Adrenal gland (tissue), 12 donors: ENCODE measurements around the gene FYTTD1. TPM values are rescaled to one million over a fixed set of nuclear protein-coding genes. Genes with fewer than 3 reads are reported as not detected.
A peak's percentile ranks its signal among the peaks of the same experiment; 100 is the strongest.

Experiments
- DNase-seq, 7 donors: peaks; one replicate each; pipeline ENCODE4 v3.0.0-alpha.2; 2019 to 2020
- H3K27ac ChIP-seq, 5 donors: fragments of 200-600 bp; sonication (generic) in 4 of 5; 1 replicate in 3 of 5; 2 replicates in 2 of 5; pipeline versions ENCODE4 v1.5.1 to v1.8.0; 2016 to 2020; ENCODE audit warnings: mild to moderate bottlenecking in 1 of 5
- H3K27me3 ChIP-seq: fragments of 200-600 bp; 2 replicates; pipeline ENCODE4 v1.8.0; 2021
- H3K36me3 ChIP-seq, 2 donors: fragments of 200-600 bp; replicated peaks in 1 of 2; 1 replicate in 1 of 2; 2 replicates in 1 of 2; pipeline versions ENCODE4 v1.5.1 to v1.8.0; 2018 to 2022
- H3K4me1 ChIP-seq, 2 donors: fragments of 200-600 bp; replicated peaks in 1 of 2; 1 replicate in 1 of 2; 2 replicates in 1 of 2; pipeline versions ENCODE4 v1.5.1 to v1.8.0; 2018 to 2021
- H3K4me3 ChIP-seq, 4 donors: fragments of 200-600 bp; sonication (generic) in 3 of 4; one replicate each; pipeline ENCODE4 v1.5.1; 2016 to 2018
- H3K9me3 ChIP-seq, 3 donors: fragments of 200-600 bp; sonication (generic) in 1 of 3; replicated peaks in 1 of 3; 1 replicate in 2 of 3; 2 replicates in 1 of 3; pipeline versions ENCODE4 v1.5.1 to v1.8.0; 2016 to 2021
- POLR2A ChIP-seq, 2 donors: fragments of 450-650 bp; IDR thresholded peaks; one replicate each; pipeline ENCODE4 v1.6.1; 2017; ENCODE audit warnings: antibody characterized with exemption in 2 of 2, mild to moderate bottlenecking in 2 of 2, moderate library complexity in 1 of 2
- WGBS, 4 donors: extraction: QIAGEN DNeasy Blood & Tissue Kit in 2 of 4; methylation state at CpG; one replicate each; pipeline versions ENCODE4 v1.1.5 to v1.1.7; 2013 to 2017; 5-methylcytosine and 5-hydroxymethylcytosine counted together
- intact Hi-C, 2 donors: fragments of 100-400 bp; cut with DNase I; formaldehyde crosslinking; loops; one replicate each; pipeline versions ENCODE4 v1.14.1 to v1.15.0; 2022 to 2023
- polyA plus RNA-seq, 3 donors: library from polyadenylated mRNA; stranded (reverse); fragments of 200-250 nt in 2 of 3; fragments of 350-450 nt in 1 of 3; fragmentation: Illumina TruSeq in 1 of 3; extraction: RNeasy Lipid Tissue Mini Kit (QIAGEN cat#74804) in 1 of 3; gene quantifications; one replicate each; pipeline ENCODE4 v1.2.3, GENCODE V29; 2013 to 2014
- total RNA-seq, 9 donors: library from RNA; depleted of rRNA in 4 of 9; stranded (reverse); fragments of >200 nt in 4 of 9; fragments of 120-200 nt in 1 of 9; fragmentation: NEBNext Ultra II Directional in 1 of 9; extraction: Animal tissue kit (Norgen Biotek cat#: 25700) in 1 of 9; gene quantifications; one replicate each; pipeline versions ENCODE4 v1.1.0 to v1.2.4, GENCODE V29; 2013 to 2023
- TF ChIP-seq, protein P1 (sequence below), 6 experiments: fragments of 450-650 bp in 4 of 6; fragments of 200-600 bp in 2 of 6; sonication (generic) in 1 of 6; IDR thresholded peaks; 1 replicate in 5 of 6; 2 replicates in 1 of 6; pipeline versions ENCODE4 v1.5.1 to v1.8.0; 2016 to 2021; ENCODE audit warnings: antibody characterized with exemption in 6 of 6, mild to moderate bottlenecking in 2 of 6, moderate library complexity in 1 of 6
- donor health status: healthy with polysubstance abuse.
- donor health status: Bipolar disorder and iron deficiency.
- donor health status: DM: yes; HTN: yes; CAD: no.
- donor health status: DM: no; HTN: no; CAD: no.
- donor health status: DM: no; HTN: no; CAD: no.
- donor health status: DM: yes; HTN: yes; CAD: no.

Gene FYTTD1
- total and polyA plus RNA-seq, 12 donors = 10.1 to 70.4 (median 45.6) TPM

DNA sequence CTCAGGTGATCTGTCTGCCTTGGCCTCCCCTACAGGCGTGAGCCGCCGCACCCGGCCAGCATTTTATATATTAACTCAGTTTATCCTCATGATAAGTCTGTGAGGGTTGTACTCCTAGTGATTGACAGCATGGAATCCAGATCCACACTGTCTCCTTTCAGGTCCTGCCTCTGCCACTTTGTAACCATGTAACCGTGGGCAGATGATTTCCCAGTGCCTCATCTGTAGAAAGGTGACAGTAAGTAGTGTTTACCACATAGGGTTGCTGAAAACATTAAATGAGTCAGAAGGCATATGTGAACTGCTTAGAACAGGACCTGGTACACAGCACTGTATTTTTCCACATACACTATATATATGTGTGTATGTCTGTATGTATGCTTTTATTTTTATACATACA is 2.4 kb downstream of the FYTTD1 start:
- Histone ChIP-seq H3K27me3 (no peaks in the 10 kb centered on the region), H3K9me3 (no peaks in the 10 kb centered on the region), H3K27ac (peak overlapping the region in 2 of 5 donors; percentile 97), H3K4me3 (no peak overlapping the region), H3K36me3 (no peaks in the 10 kb centered on the region), H3K4me1 (peaks cover 6 to 34% of the 10 kb centered on the region in 2 donors)
- 67 to 84% (median 77%) methylated on average over 4 to 5 of the region's 5 CpGs for WGBS, 4 donors
- no peak for TF ChIP-seq POLR2A (IDR thresholded peaks at IDR 0.05)
- TF ChIP-seq, protein P1, sequence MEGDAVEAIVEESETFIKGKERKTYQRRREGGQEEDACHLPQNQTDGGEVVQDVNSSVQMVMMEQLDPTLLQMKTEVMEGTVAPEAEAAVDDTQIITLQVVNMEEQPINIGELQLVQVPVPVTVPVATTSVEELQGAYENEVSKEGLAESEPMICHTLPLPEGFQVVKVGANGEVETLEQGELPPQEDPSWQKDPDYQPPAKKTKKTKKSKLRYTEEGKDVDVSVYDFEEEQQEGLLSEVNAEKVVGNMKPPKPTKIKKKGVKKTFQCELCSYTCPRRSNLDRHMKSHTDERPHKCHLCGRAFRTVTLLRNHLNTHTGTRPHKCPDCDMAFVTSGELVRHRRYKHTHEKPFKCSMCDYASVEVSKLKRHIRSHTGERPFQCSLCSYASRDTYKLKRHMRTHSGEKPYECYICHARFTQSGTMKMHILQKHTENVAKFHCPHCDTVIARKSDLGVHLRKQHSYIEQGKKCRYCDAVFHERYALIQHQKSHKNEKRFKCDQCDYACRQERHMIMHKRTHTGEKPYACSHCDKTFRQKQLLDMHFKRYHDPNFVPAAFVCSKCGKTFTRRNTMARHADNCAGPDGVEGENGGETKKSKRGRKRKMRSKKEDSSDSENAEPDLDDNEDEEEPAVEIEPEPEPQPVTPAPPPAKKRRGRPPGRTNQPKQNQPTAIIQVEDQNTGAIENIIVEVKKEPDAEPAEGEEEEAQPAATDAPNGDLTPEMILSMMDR (IDR thresholded peaks at IDR 0.05) = no peak
- DNase-seq = no peak
- intact Hi-C loops = no loop called here

GRCh38 chr3:197753263-197753662 is 3.6 kb downstream of the FYTTD1 start:
- no peaks in the 10 kb centered on the region for H3K9me3 ChIP-seq
- no peak for DNase-seq
- TF ChIP-seq, protein P1 (IDR thresholded peaks at IDR 0.05) = peak in 3 of 6 experiments; percentile 15 to 23 (median 20)
- no peak for TF ChIP-seq POLR2A (IDR thresholded peaks at IDR 0.05)
- peaks cover 0 to 8% of the 10 kb centered on the region in 2 donors for H3K36me3 ChIP-seq
- H3K27ac ChIP-seq = no peak overlapping the region
- H3K27me3 ChIP-seq = no peaks in the 10 kb centered on the region
- peaks cover 6 to 34% of the 10 kb centered on the region in 2 donors for H3K4me1 ChIP-seq
- intact Hi-C loops = no loop called here
- no peak overlapping the region for H3K4me3 ChIP-seq
- WGBS, 4 donors = 91 to 95% (median 93%) methylated on average over 3 of the region's 3 CpGs

DNA sequence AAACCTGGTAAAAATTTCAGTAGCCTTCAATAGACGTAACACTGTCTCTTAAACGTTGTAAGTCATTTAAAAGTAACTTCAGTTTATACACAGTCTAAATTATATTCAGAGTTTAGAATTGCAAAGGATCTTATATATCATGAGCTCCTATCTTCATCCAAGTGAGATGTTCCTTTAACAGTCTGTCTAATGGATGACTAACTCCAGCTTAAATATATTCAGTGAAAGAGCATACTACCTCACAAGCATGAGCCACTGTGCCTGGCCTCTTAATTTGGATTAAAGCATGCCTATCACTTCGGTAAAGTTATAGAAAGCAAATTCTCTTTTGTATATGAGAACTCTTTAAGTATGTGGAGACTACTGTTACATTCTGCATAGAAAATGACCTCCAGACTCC is 7.0 kb downstream of the FYTTD1 start:
- Histone ChIP-seq H3K4me1 (peaks cover 0 to 23% of the 10 kb centered on the region in 2 donors), H3K27ac (no peak overlapping the region), H3K4me3 (no peak overlapping the region), H3K27me3 (no peaks in the 10 kb centered on the region), H3K9me3 (no peaks in the 10 kb centered on the region), H3K36me3 (peaks cover 0 to 19% of the 10 kb centered on the region in 2 donors)
- WGBS, 4 donors = 79 to 89% (median 83%) methylated on average over 3 of the region's 3 CpGs
- no peak for TF ChIP-seq POLR2A (IDR thresholded peaks at IDR 0.05)
- TF ChIP-seq, protein P1 (IDR thresholded peaks at IDR 0.05) = no peak
- intact Hi-C loops = no loop called here
- no peak for DNase-seq

DNA sequence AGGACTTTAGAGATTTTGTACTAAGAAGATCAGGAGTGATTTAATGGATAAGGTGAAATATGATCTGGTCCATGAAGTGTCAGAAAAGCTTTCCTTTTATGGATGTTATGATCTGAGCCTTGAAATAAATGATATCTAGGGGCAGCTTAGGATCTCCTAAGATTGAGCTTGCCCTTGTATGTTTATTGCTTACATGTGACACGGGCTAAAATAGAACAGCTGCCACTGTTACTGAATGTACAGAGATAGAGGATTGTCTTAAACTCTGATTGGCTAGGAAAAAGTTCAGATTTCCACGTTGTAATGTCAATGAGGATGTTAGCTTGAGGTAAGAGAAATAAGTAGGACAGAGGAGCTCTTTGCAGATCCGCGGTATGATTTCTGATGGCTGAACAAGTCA is 8.8 kb downstream of the FYTTD1 start:
- H3K27me3 ChIP-seq = no peaks in the 10 kb centered on the region
- 92 to 95% (median 94%) methylated on average over 4 of the region's 4 CpGs for WGBS, 4 donors
- no peaks in the 10 kb centered on the region for H3K9me3 ChIP-seq
- no peak overlapping the region for H3K27ac ChIP-seq
- H3K4me3 ChIP-seq = no peak overlapping the region
- intact Hi-C loops = no loop called here
- no peak for DNase-seq
- peaks cover 0 to 12% of the 10 kb centered on the region in 2 donors for H3K4me1 ChIP-seq
- peaks cover 0 to 37% of the 10 kb centered on the region in 2 donors for H3K36me3 ChIP-seq
- TF ChIP-seq POLR2A (IDR thresholded peaks at IDR 0.05) = no peak
- TF ChIP-seq, protein P1 (IDR thresholded peaks at IDR 0.05) = no peak
